Measurements from ENCODE around the gene FAM174B. TPM values are rescaled to one million over a fixed set of nuclear protein-coding genes. Genes with fewer than 3 reads are reported as not detected.

Gene FAM174B
- total and polyA plus RNA-seq, 10 of the 15 experiments (the other 5 are each of a cell fraction or from before 2014, with no cell fraction given) = 0.71 to 15.9 (median 4.2) TPM

GRCh38 chr15:92663250-92663951 lies 7.8 kb upstream of the FAM174B start (continued):
- TF ChIP-seq SIX5 (IDR thresholded peaks at IDR 0.05; ENCODE audit: low read depth, low read length, severe bottlenecking) (no peak), MEF2A (IDR thresholded peaks at IDR 0.05; ENCODE audit: insufficient read depth, low read depth, low read length) (peak; percentile 53; the same call in 1 of the 2 replicates), PAX5 (IDR thresholded peaks at IDR 0.05; ENCODE audit: borderline replicate concordance, low read depth, low read length) (0 out of 2 replicates have a peak, but pooled peaks have one; percentile 15), EGR1 (IDR thresholded peaks at IDR 0.05; ENCODE audit: borderline replicate concordance in 1 of 2, low read depth in 2 of 2, low read length in 2 of 2) (no peak), HCFC1 (IDR thresholded peaks at IDR 0.05; ENCODE audit: low read length) (no peak), MAX (IDR thresholded peaks at IDR 0.05; ENCODE audit: low read depth, low read length) (no peak), YY1 (IDR thresholded peaks at IDR 0.05; ENCODE audit: low read depth, low read length) (no peak), NRF1 (conservative IDR thresholded peaks at IDR 0.05; ENCODE audit: low read depth, low read length) (no peak), SMARCA5 (IDR thresholded peaks at IDR 0.05) (peak; percentile 65; the same call in 1 of the 2 replicates), MEF2B (IDR thresholded peaks at IDR 0.05; ENCODE audit: partially characterized antibody, poor library complexity, severe bottlenecking) (peak; percentile 70), ASH2L (IDR thresholded peaks at IDR 0.05; ENCODE audit: borderline replicate concordance, low read depth) (no peak), NFYB (IDR thresholded peaks at IDR 0.05; ENCODE audit: insufficient read depth, low read depth, low read length) (no peak), ETV6 (conservative IDR thresholded peaks at IDR 0.05 in 1 of 2, IDR thresholded peaks at IDR 0.05 in 1 of 2; ENCODE audit: borderline replicate concordance in 1 of 2, low read depth in 1 of 2) (no peak), IRF4 (IDR thresholded peaks at IDR 0.05; ENCODE audit: low read depth, low read length) (no peak), PAX8 (IDR thresholded peaks at IDR 0.05) (no peak), USF2 (IDR thresholded peaks at IDR 0.05; ENCODE audit: borderline replicate concordance, low read depth, low read length) (no peak), GATAD2B (conservative IDR thresholded peaks at IDR 0.05; ENCODE audit: low read depth) (0 out of 2 replicates have a peak, but pooled peaks have one; percentile 20), TARDBP (IDR thresholded peaks at IDR 0.05; ENCODE audit: borderline replicate concordance) (no peak), HDGF (IDR thresholded peaks at IDR 0.05) (no peak; the same call in 1 of the 2 replicates), ZNF622 (IDR thresholded peaks at IDR 0.05) (no peak), TCF7 (IDR thresholded peaks at IDR 0.05; ENCODE audit: borderline replicate concordance) (no peak), ZBTB33 (IDR thresholded peaks at IDR 0.05) (no peak), ZNF217 (IDR thresholded peaks at IDR 0.05) (no peak), NFIC (IDR thresholded peaks at IDR 0.05; ENCODE audit: low read depth, low read length) (peak; percentile 56; the same call in 1 of the 2 replicates), SKIL (IDR thresholded peaks at IDR 0.05; ENCODE audit: low read depth, poor library complexity, severe bottlenecking) (no peak)
